Keratinocyte (primary cell): ENCODE results near the gene UCP2.

Experiments
- EZH2 ChIP-seq: IDR thresholded peaks from one replicate; pipeline ENCODE4 v1.6.1; 2012; ENCODE audit warnings: inconsistent platforms, mild to moderate bottlenecking, low read length, moderate library complexity
- TF ChIP-seq, protein P1 (sequence below), 3 experiments: IDR thresholded peaks in 1 of 3; conservative IDR thresholded peaks in 1 of 3; optimal IDR thresholded peaks in 1 of 3; 2 replicates in 2 of 3; 3 replicates in 1 of 3; pipeline versions ENCODE3 to v1.5.1; 2011; ENCODE audit warnings: low read length in 3 of 3, mild to moderate bottlenecking in 3 of 3, moderate library complexity in 2 of 3, control low read depth in 1 of 3, inconsistent platforms in 1 of 3; ENCODE audit not compliant: insufficient read depth in 2 of 3; ENCODE audit errors: extremely low read depth in 1 of 3

DNA sequence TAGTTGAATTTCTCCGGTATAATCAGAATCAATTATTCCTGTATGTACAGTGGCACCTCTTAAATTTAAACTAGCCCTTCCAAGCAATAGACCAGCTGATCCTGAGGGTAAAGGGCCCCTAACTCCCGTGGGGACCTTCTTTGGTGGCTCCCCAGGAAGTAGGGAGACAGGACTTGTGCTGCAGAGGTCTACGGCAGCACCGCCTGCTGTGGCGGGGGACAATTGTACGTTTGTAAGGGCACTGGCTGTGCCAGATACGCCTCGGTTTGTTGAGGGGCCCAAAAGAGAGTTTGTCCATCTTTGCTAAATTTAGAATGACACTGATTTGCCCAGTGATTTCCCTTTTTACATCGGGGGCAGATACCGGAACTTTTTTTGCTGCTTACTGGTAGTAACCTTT, 37.7 kb downstream of the UCP2 start:
- TF ChIP-seq, protein P1, sequence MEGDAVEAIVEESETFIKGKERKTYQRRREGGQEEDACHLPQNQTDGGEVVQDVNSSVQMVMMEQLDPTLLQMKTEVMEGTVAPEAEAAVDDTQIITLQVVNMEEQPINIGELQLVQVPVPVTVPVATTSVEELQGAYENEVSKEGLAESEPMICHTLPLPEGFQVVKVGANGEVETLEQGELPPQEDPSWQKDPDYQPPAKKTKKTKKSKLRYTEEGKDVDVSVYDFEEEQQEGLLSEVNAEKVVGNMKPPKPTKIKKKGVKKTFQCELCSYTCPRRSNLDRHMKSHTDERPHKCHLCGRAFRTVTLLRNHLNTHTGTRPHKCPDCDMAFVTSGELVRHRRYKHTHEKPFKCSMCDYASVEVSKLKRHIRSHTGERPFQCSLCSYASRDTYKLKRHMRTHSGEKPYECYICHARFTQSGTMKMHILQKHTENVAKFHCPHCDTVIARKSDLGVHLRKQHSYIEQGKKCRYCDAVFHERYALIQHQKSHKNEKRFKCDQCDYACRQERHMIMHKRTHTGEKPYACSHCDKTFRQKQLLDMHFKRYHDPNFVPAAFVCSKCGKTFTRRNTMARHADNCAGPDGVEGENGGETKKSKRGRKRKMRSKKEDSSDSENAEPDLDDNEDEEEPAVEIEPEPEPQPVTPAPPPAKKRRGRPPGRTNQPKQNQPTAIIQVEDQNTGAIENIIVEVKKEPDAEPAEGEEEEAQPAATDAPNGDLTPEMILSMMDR (optimal IDR thresholded peaks at IDR 0.05 in 1 of 3, IDR thresholded peaks at IDR 0.05 in 1 of 3, conservative IDR thresholded peaks at IDR 0.05 in 1 of 3; ENCODE audit: extremely low read depth in 1 of 3, insufficient read depth in 2 of 3, low read length in 3 of 3) = no peak
- no peak for TF ChIP-seq EZH2
